Stomach (tissue), 9 donors: Measurements from ENCODE around the gene EEFSEC. TPM values are rescaled to one million over a fixed set of nuclear protein-coding genes. Genes with fewer than 3 reads are reported as not detected.
A peak's percentile ranks its signal among the peaks of the same experiment; 100 is the strongest.

Experiments
- DNase-seq, 2 donors: peaks; one replicate each; pipeline versions ENCODE4 v3.0.0 to v3.0.0-alpha.2; 2013 to 2019
- H3K27ac ChIP-seq, 5 donors: fragments of 200-600 bp in 4 of 5; sonication (generic) in 4 of 5; one replicate each; pipeline ENCODE4 v1.5.1; 2013 to 2019; ENCODE audit warnings: mild to moderate bottlenecking in 1 of 5, moderate library complexity in 1 of 5
- H3K27me3 ChIP-seq, 3 donors: fragments of 200-600 bp; sonication (generic); one replicate each; pipeline ENCODE4 v1.5.1; 2017 to 2019; ENCODE audit warnings: mixed run types in 1 of 3
- H3K36me3 ChIP-seq, 4 donors: fragments of 200-600 bp; sonication (generic); 1 replicate in 3 of 4; 2 replicates in 1 of 4; pipeline ENCODE4 v1.5.1; 2016 to 2019
- H3K4me1 ChIP-seq, 4 donors: fragments of 200-600 bp; sonication (generic); one replicate each; pipeline ENCODE4 v1.5.1; 2016 to 2019
- H3K4me3 ChIP-seq, 4 donors: fragments of 200-600 bp; sonication (generic) in 3 of 4; one replicate each; pipeline ENCODE4 v1.5.1; 2016 to 2019; ENCODE audit warnings: mild to moderate bottlenecking in 1 of 4
- H3K9me3 ChIP-seq, 4 donors: fragments of 200-600 bp; sonication (generic); one replicate each; pipeline ENCODE4 v1.5.1; 2016 to 2019
- CTCF ChIP-seq, 7 experiments: fragments of 450-650 bp in 4 of 7; fragments of 200-600 bp in 3 of 7; sonication (generic) in 3 of 7; IDR thresholded peaks; one replicate each; pipeline ENCODE4 v1.5.1; 2016 to 2019; ENCODE audit warnings: antibody characterized with exemption in 7 of 7, control low read depth in 2 of 7, mild to moderate bottlenecking in 1 of 7
- EP300 ChIP-seq: sonication (generic); formaldehyde crosslinking; IDR thresholded peaks from one replicate; pipeline ENCODE4 v1.6.1; 2017; ENCODE audit warnings: antibody characterized with exemption
- POLR2A ChIP-seq, 4 donors: fragments of 450-650 bp; IDR thresholded peaks; one replicate each; pipeline ENCODE4 v1.6.1; 2016; ENCODE audit warnings: antibody characterized with exemption in 4 of 4, control low read depth in 2 of 4, mild to moderate bottlenecking in 1 of 4, moderate library complexity in 1 of 4
- POLR2AphosphoS5 ChIP-seq, 3 donors: sonication (generic); formaldehyde crosslinking; IDR thresholded peaks; one replicate each; pipeline ENCODE4 v1.6.1; 2016; ENCODE audit warnings: antibody characterized with exemption in 3 of 3
- WGBS, 5 donors: extraction: QIAGEN DNeasy Blood & Tissue Kit in 3 of 5; methylation state at CpG; one replicate each; pipeline versions ENCODE4 v1.1.5 to v1.1.7; 2013 to 2018; 5-methylcytosine and 5-hydroxymethylcytosine counted together
- intact Hi-C: fragments of 100-400 bp; cut with DNase I; formaldehyde crosslinking; loops from one replicate; pipeline ENCODE4 v1.15.1; 2023; ENCODE audit warnings: low total_unique reads
- polyA plus RNA-seq, 3 donors: library from polyadenylated mRNA; stranded (reverse); fragments of 200-250 nt; gene quantifications; one replicate each; pipeline ENCODE4 v1.2.3, GENCODE V29; 2013
- total RNA-seq, 5 donors: library from RNA; depleted of rRNA; stranded (reverse); fragments of >200 nt; gene quantifications; one replicate each; pipeline versions ENCODE4 v1.1.0 to v1.2.3, GENCODE V29; 2014 to 2016
- donor health status: healthy with polysubstance abuse.
- donor health status: Bipolar disorder and iron deficiency.
- donor health status: healthy.

Gene EEFSEC
- total and polyA plus RNA-seq, 8 donors = 5.0 to 39.1 (median 13.2) TPM

DNA sequence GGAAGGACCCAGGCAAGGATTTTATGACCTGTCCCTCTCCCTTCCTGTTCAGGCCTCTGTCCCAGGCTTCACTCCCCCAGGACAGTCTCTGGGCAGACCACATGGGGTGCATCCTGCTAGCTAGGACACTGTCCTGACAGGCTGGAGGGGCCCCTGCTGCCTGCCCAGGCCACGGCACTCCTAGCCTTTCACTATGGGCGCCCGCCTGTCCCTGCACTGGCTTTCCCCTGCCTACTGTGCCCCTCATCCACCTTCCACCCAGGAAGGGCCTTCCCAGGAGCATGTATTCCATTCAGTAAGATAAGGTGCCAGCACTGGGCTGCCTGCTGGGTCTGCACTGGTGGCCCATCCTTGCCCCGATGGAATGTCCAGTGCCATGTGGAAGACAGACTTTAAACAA is 168.1 kb downstream of the EEFSEC start:
- peaks cover 0 to 36% (median 15%) of the 10 kb centered on the region in 4 donors for H3K4me1 ChIP-seq
- H3K27ac ChIP-seq = no peak overlapping the region
- DNase-seq = peak in 1 of 2 donors; percentile 10
- intact Hi-C loops = no loop called here
- H3K27me3 ChIP-seq = no peaks in the 10 kb centered on the region
- TF ChIP-seq POLR2A (IDR thresholded peaks at IDR 0.05) = no peak
- no peak for TF ChIP-seq EP300
- TF ChIP-seq CTCF (IDR thresholded peaks at IDR 0.05) = no peak
- TF ChIP-seq POLR2AphosphoS5 (IDR thresholded peaks at IDR 0.05) = no peak
- H3K9me3 ChIP-seq = no peaks in the 10 kb centered on the region
- WGBS, 5 donors = 95 to 100% (median 97%) methylated on average over 2 to 4 of the region's 4 CpGs
- H3K36me3 ChIP-seq = peaks cover 0 to 17% (median 13%) of the 10 kb centered on the region in 4 donors
- H3K4me3 ChIP-seq = no peak overlapping the region

GRCh38 chr3:128322030-128323022 is 169.0 kb downstream of the EEFSEC start:
- intact Hi-C loops = no loop called here
- Histone ChIP-seq H3K9me3 (no peaks in the 10 kb centered on the region), H3K4me1 (peaks cover 0 to 27% (median 13%) of the 10 kb centered on the region in 4 donors), H3K27ac (no peak overlapping the region), H3K4me3 (no peak overlapping the region), H3K27me3 (no peaks in the 10 kb centered on the region), H3K36me3 (peaks cover 0 to 17% (median 13%) of the 10 kb centered on the region in 4 donors)
- DNase-seq = peak; percentile 57 to 75
- no peak for TF ChIP-seq EP300
- TF ChIP-seq CTCF (IDR thresholded peaks at IDR 0.05) = peak in 5 of 7 experiments; percentile 26 to 57 (median 52)
- WGBS, 5 donors = 72 to 82% (median 78%) methylated on average over 12 to 14 of the region's 14 CpGs

- Histone ChIP-seq H3K9me3 (no peaks in the 10 kb centered on the region), H3K27me3 (no peaks in the 10 kb centered on the region), H3K36me3 (peaks cover 0 to 17% (median 12%) of the 10 kb centered on the region in 4 donors), H3K27ac (no peak overlapping the region), H3K4me1 (peaks cover 0 to 25% (median 13%) of the 10 kb centered on the region in 4 donors), H3K4me3 (no peak overlapping the region)
- DNase-seq = peak; percentile 44 to 69
- 52 to 66% (median 60%) methylated on average over 16 to 17 of the region's 17 CpGs for WGBS, 5 donors
- TF ChIP-seq POLR2A (IDR thresholded peaks at IDR 0.05) (no peak), EP300 (no peak), CTCF (IDR thresholded peaks at IDR 0.05) (no peak), POLR2AphosphoS5 (IDR thresholded peaks at IDR 0.05) (no peak)
- intact Hi-C loops = no loop called here
These were observed 170.2 kb downstream of the EEFSEC start for GRCh38 chr3:128323206-128324081.
